Fibroblast of mammary gland (primary cell): ENCODE data around the gene NENF.

ENCODE experiments used
- DNase-seq: peaks from one replicate; pipeline ENCODE4 v3.0.0-alpha.2; 2010; ENCODE audit warnings: low read depth
- H3K4me3 ChIP-seq: 2 replicates; pipeline ENCODE4 v1.5.1; 2011; ENCODE audit warnings: low read depth, mild to moderate bottlenecking, low read length, moderate library complexity; ENCODE audit not compliant: control insufficient read depth
- TF ChIP-seq, protein P1 (sequence below): conservative IDR thresholded peaks from 2 replicates; pipeline ENCODE4 v1.5.1; 2011; ENCODE audit warnings: low read depth, low read length, inconsistent platforms; ENCODE audit not compliant: control insufficient read depth, insufficient read depth

NENF gene

DNA sequence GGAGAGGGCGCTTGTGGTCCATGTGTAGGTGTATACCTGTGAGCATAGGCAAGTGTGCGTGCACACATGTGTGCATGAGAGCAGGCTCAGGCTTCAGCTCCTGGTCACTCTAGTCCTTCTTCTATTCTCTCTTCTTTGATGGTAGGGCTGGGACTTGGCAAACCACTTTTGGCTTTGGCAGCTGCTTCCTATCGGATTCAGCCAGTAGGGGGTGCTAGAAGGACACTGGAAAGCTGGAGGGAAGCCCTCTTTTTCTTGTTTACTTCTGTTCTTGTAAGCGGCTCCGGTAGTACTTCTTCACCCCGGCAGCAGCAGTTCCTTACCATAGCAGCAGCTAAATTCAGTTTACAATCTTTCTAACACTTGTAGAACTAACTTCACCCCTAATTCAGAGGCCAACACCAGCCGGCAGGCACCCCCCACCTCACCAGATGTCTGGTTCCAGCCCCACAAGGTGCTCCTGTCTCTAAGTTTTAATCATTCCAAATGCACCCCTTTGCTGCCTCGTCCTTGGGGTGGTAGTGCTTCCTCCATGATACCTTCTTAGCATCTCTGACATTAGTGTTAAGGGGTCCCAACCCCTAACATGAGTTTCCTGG is 25.1 kb downstream of the NENF start:
- TF ChIP-seq, protein P1, sequence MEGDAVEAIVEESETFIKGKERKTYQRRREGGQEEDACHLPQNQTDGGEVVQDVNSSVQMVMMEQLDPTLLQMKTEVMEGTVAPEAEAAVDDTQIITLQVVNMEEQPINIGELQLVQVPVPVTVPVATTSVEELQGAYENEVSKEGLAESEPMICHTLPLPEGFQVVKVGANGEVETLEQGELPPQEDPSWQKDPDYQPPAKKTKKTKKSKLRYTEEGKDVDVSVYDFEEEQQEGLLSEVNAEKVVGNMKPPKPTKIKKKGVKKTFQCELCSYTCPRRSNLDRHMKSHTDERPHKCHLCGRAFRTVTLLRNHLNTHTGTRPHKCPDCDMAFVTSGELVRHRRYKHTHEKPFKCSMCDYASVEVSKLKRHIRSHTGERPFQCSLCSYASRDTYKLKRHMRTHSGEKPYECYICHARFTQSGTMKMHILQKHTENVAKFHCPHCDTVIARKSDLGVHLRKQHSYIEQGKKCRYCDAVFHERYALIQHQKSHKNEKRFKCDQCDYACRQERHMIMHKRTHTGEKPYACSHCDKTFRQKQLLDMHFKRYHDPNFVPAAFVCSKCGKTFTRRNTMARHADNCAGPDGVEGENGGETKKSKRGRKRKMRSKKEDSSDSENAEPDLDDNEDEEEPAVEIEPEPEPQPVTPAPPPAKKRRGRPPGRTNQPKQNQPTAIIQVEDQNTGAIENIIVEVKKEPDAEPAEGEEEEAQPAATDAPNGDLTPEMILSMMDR = peak; percentile 69
- H3K4me3 ChIP-seq = no peak overlapping the region
- peak; percentile 66 for DNase-seq

DNA sequence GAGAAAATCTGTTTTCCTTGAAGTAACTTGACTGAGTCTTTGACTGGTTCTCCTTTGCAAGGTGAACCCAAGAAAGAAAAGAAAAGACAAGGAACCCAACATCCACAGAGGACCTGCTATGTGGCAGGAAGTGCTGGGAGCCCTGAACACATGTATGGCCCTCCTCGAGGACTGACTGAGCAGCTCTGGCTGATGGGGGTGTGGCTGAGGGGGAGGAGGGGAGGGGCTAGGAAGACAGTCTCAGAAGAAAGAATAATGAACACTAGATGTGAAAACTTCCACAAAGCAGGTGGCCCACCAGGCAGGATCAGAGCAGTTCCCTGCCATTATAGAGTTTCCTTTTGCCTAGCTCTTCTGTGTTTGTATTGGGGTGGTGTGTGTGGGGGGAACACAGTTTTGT is 26.1 kb downstream of the NENF start:
- TF ChIP-seq, protein P1 = no peak
- DNase-seq = no peak
- H3K4me3 ChIP-seq = no peak overlapping the region

DNA sequence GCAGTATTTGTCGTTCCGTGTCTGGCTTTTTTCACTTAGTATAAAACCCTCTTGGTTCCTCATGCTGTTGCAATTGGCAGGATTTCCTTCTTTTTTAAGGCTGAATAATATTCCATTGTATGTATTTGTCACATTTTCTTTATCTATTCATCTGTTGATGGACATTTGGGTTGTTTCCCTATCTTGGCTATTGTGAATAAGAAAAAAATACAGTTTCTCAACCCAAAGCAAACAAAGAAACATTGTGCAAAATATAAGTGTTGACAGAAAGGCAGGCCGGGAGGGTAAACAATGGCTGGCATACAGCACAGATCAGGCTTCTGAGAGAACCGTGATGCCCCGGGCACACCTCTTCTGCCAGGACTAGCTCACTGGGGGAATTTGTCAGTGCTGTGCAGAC is 26.9 kb downstream of the NENF start:
- TF ChIP-seq, protein P1 = no peak
- DNase-seq = no peak
- no peak overlapping the region for H3K4me3 ChIP-seq

DNA sequence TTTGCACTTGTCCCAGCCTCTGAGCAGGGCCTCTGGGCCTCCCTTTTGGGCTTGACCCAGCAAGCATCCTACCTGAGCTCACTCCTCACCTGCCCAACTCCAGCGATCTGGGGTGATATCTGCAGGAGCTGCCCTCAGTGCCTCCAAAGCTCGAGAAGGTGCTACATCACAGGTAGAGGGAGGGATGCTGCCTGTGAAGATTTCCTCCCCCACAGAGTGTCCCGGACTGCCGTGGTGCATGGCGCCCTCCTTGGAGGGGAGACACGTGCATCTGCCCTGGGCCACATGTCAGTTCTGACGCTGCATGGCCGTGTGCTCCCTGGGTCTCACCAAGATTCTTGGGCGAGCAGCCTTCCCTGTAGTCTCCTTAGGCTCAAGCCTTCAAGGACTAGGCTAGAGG is 27.7 kb downstream of the NENF start:
- TF ChIP-seq, protein P1 = no peak
- no peak for DNase-seq

DNA sequence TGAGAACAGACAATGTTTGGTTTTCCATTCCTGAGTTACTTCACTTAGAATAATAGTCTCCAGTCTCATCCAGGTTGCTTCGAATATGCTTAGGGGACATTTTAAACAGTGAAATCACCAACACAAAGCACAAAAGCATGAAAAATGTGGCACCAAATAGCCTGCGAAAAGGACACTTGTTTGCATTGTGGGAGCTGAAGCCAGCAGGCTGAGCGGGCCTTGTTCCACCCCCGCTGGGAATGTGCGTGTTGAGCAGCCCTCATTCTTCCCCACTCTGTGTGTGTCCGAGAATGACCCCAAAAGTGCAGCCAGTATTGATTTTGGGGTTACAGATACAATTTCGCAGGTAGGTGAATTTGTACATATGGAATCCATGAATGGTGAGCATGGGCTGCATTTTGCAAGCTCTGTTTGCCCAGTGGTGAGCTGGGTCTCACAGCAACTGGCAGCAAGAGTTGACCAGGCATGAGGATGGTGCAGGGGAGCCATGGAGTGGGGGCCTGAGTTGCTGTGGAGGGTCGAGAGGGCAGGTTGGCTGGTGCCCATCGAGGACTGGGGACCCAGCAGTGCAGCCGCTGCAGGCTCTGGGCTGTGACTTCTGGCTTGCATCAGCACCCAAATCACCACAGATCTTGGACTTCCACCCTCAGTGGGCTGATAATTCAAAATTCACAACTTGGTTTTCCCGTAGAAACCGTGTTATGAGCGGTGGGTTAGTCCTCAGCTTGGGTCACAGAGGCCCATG is 29.4 kb downstream of the NENF start:
- DNase-seq = no peak
- TF ChIP-seq, protein P1 = no peak
- H3K4me3 ChIP-seq = no peak overlapping the region

More for the DNA sequence above, 27.7 kb downstream of the NENF start:
- H3K4me3 ChIP-seq = no peak overlapping the region

DNA sequence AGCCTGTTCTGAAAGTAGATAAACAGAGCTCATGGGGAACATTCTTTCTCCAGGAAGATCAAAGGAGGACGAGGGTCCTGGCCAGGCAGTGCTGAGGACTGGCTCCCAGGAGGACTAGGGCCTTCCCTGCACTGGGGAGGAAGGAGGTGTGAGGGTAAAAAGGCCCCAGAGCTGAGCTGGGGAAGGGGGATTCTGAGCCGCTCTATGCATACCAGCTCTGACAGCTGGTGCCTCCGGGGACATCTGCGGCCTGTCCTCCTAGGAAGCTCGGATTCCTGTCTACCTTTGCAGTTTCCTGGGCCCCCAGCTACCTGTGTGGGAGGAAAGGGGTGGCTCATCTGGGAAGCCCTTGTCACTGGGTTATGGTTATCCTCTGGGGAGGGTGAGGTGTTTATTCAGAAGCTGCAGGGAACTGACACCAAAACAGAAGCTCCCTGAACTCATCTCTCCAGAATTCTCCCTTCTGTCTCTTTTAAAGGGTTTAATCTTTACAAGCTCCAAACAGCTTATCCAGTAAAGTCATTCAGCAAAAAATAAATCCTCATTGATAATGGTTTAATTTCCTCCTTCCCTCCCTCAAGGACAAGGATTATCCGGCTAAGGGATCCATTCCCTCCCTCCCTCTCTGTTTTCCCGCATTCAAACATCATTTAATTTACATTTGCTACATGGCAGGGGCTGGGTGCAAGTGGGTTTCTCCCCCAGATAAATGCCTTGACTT is 31.0 kb downstream of the NENF start:
- no peak overlapping the region for H3K4me3 ChIP-seq
- DNase-seq = no peak
- TF ChIP-seq, protein P1 = no peak
